Epithelial cell of proximal tubule (primary cell): ENCODE results near the gene CARD11. TPM values are rescaled to one million over a fixed set of nuclear protein-coding genes. Genes with fewer than 3 reads are reported as not detected.

Experiments
- DNase-seq: peaks from one replicate; pipeline ENCODE4 v3.0.0-alpha.2; 2011; ENCODE audit warnings: low read depth
- H3K4me3 ChIP-seq: 2 replicates; pipeline ENCODE4 v1.5.1; 2011; ENCODE audit warnings: low read depth, mild to moderate bottlenecking, low read length
- total RNA-seq: library from RNA; depleted of rRNA; stranded (reverse); fragments of >200 nt; gene quantifications from 2 replicates; pipeline ENCODE4 v1.2.3, GENCODE V29; 2015
- TF ChIP-seq, protein P1 (sequence below): conservative IDR thresholded peaks from 2 replicates; pipeline ENCODE4 v1.5.1; 2012; ENCODE audit warnings: low read depth, mild to moderate bottlenecking, low read length

The CARD11 gene
- total RNA-seq, 1 donor from 2014 or later = 18.7 TPM

DNA sequence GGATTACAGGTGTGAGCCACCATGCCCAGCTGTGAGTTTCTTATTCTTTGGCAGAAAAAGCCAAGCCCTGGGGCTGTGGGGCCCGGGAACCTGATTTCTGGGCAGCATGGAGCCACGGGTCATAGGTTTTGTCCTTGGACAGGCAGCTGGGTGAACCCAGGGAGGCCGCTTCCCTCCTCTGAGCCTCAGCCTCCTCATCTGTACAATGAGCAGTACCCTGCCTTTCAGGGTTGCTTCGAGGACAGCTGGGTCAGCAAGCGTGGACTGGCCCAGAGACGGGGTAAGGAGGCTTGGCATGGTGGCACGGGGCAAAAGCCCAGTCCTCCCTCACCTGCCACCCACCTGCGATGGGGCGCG is 115.4 kb downstream of the CARD11 start:
- H3K4me3 ChIP-seq = no peak overlapping the region
- no peak for DNase-seq
- TF ChIP-seq, protein P1, sequence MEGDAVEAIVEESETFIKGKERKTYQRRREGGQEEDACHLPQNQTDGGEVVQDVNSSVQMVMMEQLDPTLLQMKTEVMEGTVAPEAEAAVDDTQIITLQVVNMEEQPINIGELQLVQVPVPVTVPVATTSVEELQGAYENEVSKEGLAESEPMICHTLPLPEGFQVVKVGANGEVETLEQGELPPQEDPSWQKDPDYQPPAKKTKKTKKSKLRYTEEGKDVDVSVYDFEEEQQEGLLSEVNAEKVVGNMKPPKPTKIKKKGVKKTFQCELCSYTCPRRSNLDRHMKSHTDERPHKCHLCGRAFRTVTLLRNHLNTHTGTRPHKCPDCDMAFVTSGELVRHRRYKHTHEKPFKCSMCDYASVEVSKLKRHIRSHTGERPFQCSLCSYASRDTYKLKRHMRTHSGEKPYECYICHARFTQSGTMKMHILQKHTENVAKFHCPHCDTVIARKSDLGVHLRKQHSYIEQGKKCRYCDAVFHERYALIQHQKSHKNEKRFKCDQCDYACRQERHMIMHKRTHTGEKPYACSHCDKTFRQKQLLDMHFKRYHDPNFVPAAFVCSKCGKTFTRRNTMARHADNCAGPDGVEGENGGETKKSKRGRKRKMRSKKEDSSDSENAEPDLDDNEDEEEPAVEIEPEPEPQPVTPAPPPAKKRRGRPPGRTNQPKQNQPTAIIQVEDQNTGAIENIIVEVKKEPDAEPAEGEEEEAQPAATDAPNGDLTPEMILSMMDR = no peak

DNA sequence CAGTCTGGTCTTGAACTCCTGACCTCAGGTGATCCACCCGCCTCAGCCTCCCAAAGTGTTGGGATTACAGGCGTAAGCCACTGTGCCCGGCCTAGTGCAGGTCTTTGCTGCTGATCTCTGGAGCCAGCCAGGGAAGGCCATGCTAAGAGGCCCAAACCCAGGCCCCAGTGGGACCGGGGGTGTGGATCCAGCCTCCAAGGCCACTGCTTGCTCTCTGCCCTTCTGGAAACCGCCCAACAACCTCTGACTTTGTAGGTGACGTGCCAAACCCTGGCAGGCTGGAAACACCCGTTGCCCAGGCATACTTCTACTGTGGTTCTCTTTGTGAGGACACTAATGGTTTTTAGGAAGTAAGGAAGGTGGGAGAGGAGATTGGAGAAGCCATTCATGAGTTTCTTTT is 116.1 kb downstream of the CARD11 start:
- DNase-seq = no peak
- TF ChIP-seq, protein P1 = no peak

GRCh38 chr7:2926896-2927405 is 116.7 kb downstream of the CARD11 start:
- no peak for DNase-seq
- TF ChIP-seq, protein P1 = no peak
- no peak overlapping the region for H3K4me3 ChIP-seq

More for the DNA sequence above, 116.1 kb downstream of the CARD11 start:
- H3K4me3 ChIP-seq = no peak overlapping the region

- no peak overlapping the region for H3K4me3 ChIP-seq
- TF ChIP-seq, protein P1 = no peak
- no peak for DNase-seq
These were observed 117.4 kb downstream of the CARD11 start for GRCh38 chr7:2926120-2926895.

DNA sequence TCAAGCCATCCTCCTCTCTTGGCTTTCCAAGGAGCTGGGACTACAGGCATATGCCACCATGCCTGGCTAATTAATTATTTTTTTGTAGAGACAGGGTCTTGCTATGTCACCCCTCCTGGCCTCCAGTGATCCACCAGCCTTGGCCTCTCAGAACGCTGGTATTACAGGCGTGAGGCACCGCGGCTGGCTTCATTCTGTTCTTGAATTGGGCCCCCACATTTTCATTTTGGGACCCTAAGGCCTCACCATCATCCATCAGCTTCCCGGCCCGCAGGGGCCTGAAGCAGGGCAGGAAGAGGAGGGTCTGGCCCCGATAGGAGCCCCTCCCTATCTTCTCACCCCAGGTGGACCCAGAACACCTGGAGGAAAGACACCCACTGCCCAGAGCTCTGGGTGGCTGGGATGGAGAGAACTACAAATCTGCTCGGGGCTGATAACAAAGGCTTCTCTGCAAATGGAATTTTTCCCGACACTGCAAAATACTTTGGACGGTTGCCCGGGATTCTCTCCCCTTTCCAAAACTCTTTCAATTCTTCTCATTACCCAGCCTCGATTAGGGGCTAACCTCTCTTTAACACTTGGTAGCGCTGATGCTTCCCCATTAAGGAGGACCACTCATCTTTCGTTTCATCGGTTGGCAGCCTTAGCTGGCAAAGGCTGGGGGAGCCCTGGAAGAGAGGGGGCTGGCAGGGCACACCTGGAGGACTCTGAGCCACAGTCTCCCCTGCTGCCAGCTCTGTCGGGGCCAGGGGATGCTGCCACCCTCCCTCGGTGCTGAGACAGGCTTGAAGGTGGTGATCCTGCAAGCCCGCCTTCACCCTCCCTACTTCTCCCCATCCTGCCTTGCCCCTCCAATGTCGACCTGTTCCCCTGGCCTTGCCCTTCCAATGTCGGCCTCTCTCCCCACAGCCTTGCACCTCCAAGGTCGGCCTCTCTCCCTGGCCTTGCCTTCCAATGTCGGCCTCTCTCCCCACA is 118.5 kb downstream of the CARD11 start:
- no peak overlapping the region for H3K4me3 ChIP-seq
- no peak for DNase-seq
- TF ChIP-seq, protein P1 = no peak

DNA sequence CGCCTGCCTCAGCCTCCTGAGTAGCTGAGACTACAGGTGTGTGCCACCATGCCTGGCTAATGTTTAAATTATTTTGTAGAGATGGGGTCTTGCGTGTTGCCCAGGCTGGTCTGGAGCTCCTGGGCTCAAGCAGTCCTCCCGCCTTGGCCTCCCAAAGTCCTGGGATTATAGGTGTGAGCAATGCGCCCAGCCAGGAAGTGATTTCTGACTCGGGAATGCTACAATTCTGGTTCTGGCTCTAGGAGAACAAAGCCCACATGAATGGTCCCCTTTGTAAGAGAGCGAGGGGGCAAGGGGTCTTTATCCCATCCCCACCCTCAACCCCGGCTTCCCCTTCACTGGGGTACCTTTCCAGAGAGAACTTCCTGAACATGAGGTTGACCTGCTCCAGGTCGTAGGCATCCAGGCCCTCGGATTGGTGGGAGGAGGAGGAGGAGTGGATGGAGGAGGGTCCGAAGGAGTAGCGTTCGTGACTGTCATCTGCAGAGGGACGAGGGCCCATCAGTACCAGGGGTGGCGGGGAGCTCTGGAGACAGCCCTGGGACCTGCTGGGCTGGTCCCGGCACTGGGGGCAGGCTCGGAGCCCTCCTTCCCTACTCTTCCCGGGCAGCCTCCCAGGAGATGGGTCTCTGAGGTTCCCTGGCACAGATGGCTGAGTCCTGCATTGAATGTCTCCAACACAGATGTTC is 119.6 kb downstream of the CARD11 start:
- no peak overlapping the region for H3K4me3 ChIP-seq
- TF ChIP-seq, protein P1 = no peak
- no peak for DNase-seq
